Keratinocyte (primary cell): ENCODE measurements around the gene SVOPL.

Experiments used
- EZH2 ChIP-seq: IDR thresholded peaks from one replicate; pipeline ENCODE4 v1.6.1; 2012; ENCODE audit warnings: inconsistent platforms, mild to moderate bottlenecking, low read length, moderate library complexity
- TF ChIP-seq, protein P1 (sequence below), 3 experiments: IDR thresholded peaks in 1 of 3; conservative IDR thresholded peaks in 1 of 3; optimal IDR thresholded peaks in 1 of 3; 2 replicates in 2 of 3; 3 replicates in 1 of 3; pipeline versions ENCODE3 to v1.5.1; 2011; ENCODE audit warnings: low read length in 3 of 3, mild to moderate bottlenecking in 3 of 3, moderate library complexity in 2 of 3, control low read depth in 1 of 3, inconsistent platforms in 1 of 3; ENCODE audit not compliant: insufficient read depth in 2 of 3; ENCODE audit errors: extremely low read depth in 1 of 3

DNA sequence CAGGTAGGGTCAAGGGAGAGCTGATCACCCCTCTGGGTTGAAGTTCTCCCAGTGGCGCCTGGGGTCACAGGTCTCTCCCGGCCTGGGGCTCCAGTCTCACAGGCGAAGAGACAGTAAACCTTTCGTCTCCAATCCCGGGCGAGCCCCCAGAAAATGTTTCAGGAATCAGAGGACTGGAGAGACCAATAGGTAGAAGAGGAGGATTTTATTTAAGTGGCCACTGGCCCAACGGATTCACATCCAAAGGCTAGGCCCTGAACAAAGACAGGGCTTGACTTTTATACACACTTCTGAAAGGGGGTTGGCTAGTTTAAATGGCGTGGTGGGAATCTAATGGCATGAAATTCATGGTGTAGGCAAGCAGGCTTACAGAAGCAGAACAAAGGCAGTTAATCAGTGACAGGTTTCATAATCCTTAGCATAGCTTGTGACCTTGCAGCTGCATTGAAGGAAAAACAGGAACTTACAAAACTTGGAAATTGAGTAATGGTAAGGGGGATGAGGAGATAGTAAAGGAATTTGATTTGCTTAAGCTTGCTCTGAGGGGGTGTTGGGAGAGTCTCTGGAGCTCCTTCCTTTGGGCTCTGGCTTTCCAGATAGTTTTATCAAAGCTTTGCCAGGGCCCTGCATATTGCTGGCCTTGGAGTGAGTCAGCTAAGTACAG, 135.6 kb downstream of the SVOPL start:
- TF ChIP-seq, protein P1, sequence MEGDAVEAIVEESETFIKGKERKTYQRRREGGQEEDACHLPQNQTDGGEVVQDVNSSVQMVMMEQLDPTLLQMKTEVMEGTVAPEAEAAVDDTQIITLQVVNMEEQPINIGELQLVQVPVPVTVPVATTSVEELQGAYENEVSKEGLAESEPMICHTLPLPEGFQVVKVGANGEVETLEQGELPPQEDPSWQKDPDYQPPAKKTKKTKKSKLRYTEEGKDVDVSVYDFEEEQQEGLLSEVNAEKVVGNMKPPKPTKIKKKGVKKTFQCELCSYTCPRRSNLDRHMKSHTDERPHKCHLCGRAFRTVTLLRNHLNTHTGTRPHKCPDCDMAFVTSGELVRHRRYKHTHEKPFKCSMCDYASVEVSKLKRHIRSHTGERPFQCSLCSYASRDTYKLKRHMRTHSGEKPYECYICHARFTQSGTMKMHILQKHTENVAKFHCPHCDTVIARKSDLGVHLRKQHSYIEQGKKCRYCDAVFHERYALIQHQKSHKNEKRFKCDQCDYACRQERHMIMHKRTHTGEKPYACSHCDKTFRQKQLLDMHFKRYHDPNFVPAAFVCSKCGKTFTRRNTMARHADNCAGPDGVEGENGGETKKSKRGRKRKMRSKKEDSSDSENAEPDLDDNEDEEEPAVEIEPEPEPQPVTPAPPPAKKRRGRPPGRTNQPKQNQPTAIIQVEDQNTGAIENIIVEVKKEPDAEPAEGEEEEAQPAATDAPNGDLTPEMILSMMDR (optimal IDR thresholded peaks at IDR 0.05 in 1 of 3, IDR thresholded peaks at IDR 0.05 in 1 of 3, conservative IDR thresholded peaks at IDR 0.05 in 1 of 3; ENCODE audit: extremely low read depth in 1 of 3, insufficient read depth in 2 of 3, low read length in 3 of 3), result no peak
- no peak for TF ChIP-seq EZH2
